Activated CD4-positive, alpha-beta T cell treated with anti-CD3 and anti-CD28 coated beads, Interleukin-2, amount 10 ng/mL, durations not matched to agents 24 days and 14 days (primary cell): ENCODE measurements around the gene RALB. TPM values are rescaled to one million over a fixed set of nuclear protein-coding genes. Genes with fewer than 3 reads are reported as not detected.
"Not testable (repeated sequence)": the region's sequence is repeated elsewhere in the genome, so short reads cannot be mapped to it uniquely, and the experiment has no call there.

Experiments used
- DNase-seq: peaks from one replicate; pipeline ENCODE4 v3.0.0; 2022
- H3K27ac Mint-ChIP-seq: one replicate; pipeline ENCODE4 v1.8.0; 2022; ENCODE audit warnings: mild to moderate bottlenecking, mixed read lengths
- H3K27me3 Mint-ChIP-seq: one replicate; pipeline ENCODE4 v1.8.0; 2022; ENCODE audit warnings: mixed read lengths
- H3K36me3 Mint-ChIP-seq: one replicate; pipeline ENCODE4 v1.8.0; 2022; ENCODE audit warnings: low read depth, mild to moderate bottlenecking, mixed read lengths
- H3K4me1 Mint-ChIP-seq: one replicate; pipeline ENCODE4 v1.8.0; 2021; ENCODE audit warnings: mixed read lengths
- H3K4me3 Mint-ChIP-seq: one replicate; pipeline ENCODE4 v1.8.0; 2022; ENCODE audit warnings: mild to moderate bottlenecking, moderate library complexity, mixed read lengths
- H3K9me3 Mint-ChIP-seq: one replicate; pipeline ENCODE4 v1.8.0; 2021; ENCODE audit warnings: mixed read lengths
- intact Hi-C: fragments of 100-400 bp; cut with micrococcal nuclease; formaldehyde crosslinking; loops from one replicate; pipeline ENCODE4 v1.15.1; 2023
- total RNA-seq: library from RNA; stranded (reverse); gene quantifications from 2 replicates; pipeline ENCODE4 v1.2.3, GENCODE V29; 2022

RALB gene
- total RNA-seq, 1 donor from 2014 or later = 80.0 TPM

GRCh38 chr2:120255071-120255470 is 2.4 kb downstream of the RALB start:
- peak overlapping the region; percentile 99 for H3K4me3 Mint-ChIP-seq
- H3K4me1 Mint-ChIP-seq = peaks cover 66% of the 10 kb centered on the region
- H3K27ac Mint-ChIP-seq = peak overlapping the region; percentile 56
- intact Hi-C loops = loop anchor here (10.0 kb wide), 1 partner anchor 890 kb away; the partner anchor contains the start of genes C2orf76 and DBI
- peaks cover 22% of the 10 kb centered on the region for H3K9me3 Mint-ChIP-seq
- no peak for DNase-seq
- peaks cover 49% of the 10 kb centered on the region for H3K36me3 Mint-ChIP-seq
- H3K27me3 Mint-ChIP-seq = no peaks in the 10 kb centered on the region

DNA sequence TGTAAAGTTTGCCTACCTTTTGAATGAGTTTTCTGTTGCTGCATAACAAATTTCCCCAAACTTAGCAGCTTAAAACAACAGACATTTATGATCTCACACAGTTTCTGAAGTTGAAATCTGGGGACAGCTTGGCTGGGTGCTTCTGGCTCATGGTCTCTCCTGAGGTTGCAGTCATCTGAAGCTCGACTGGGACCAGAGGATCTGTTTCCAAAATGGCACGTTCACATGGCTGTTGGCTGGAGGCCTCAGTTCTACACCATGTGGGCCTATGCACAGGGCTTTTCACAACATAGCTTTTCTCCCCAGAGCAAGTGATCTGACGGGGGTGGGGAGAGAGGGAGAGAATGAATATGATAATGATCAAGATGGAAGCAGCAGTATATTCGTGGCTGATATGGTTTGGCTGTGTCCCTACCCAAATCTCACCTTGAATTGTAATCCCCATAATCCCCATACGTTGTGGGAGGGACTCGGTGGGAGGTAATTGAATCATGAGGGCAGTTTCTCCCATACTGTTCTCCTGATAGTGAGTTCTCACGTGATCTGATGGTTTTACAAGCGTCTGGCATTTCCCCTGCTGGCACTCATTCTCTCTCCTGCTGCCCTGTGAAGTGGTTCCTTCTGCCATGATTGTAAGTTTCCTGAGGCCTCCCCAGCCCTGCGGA is 3.5 kb downstream of the RALB start:
- Mint-ChIP-seq H3K27me3 (no peaks in the 10 kb centered on the region), H3K4me1 (peaks cover 58% of the 10 kb centered on the region), H3K4me3 (peak overlapping the region; percentile 99), H3K36me3 (peaks cover 56% of the 10 kb centered on the region), H3K9me3 (peaks cover 22% of the 10 kb centered on the region), H3K27ac (peak overlapping the region; percentile 60)
- DNase-seq = no peak
- intact Hi-C loops = loop anchor here (10.0 kb wide), 1 partner anchor 891 kb away; the partner anchor contains the start of genes C2orf76 and DBI

GRCh38 chr2:120256651-120257000 is 4.0 kb downstream of the RALB start:
- Mint-ChIP-seq H3K36me3 (peaks cover 56% of the 10 kb centered on the region), H3K4me3 (peak overlapping the region; percentile 99), H3K27me3 (no peaks in the 10 kb centered on the region), H3K4me1 (peaks cover 55% of the 10 kb centered on the region), H3K27ac (peak overlapping the region; percentile 60), H3K9me3 (peaks cover 22% of the 10 kb centered on the region)
- intact Hi-C loops = loop anchor here (10.0 kb wide), 1 partner anchor 892 kb away; the partner anchor contains the start of genes C2orf76 and DBI
- no peak for DNase-seq

- Mint-ChIP-seq H3K27ac (no peak overlapping the region), H3K4me3 (peak overlapping the region; percentile 18), H3K27me3 (no peaks in the 10 kb centered on the region), H3K9me3 (peaks cover 22% of the 10 kb centered on the region), H3K4me1 (peaks cover 48% of the 10 kb centered on the region), H3K36me3 (peaks cover 56% of the 10 kb centered on the region)
- no peak for DNase-seq
- intact Hi-C loops = loop anchor here (10.0 kb wide), 1 partner anchor 893 kb away; the partner anchor contains the start of genes C2orf76 and DBI
Observed at GRCh38 chr2:120257522-120257921, 4.9 kb downstream of the RALB start.

GRCh38 chr2:120258196-120258595 is 5.5 kb downstream of the RALB start:
- H3K36me3 Mint-ChIP-seq = peaks cover 56% of the 10 kb centered on the region
- H3K4me3 Mint-ChIP-seq = peak overlapping the region; percentile 18
- peaks cover 48% of the 10 kb centered on the region for H3K4me1 Mint-ChIP-seq
- no peak for DNase-seq
- peaks cover 22% of the 10 kb centered on the region for H3K9me3 Mint-ChIP-seq
- intact Hi-C loops = loop anchor here (10.0 kb wide), 1 partner anchor 893 kb away; the partner anchor contains the start of genes C2orf76 and DBI
- no peaks in the 10 kb centered on the region for H3K27me3 Mint-ChIP-seq
- peak overlapping the region; percentile 56 for H3K27ac Mint-ChIP-seq

- not testable (repeated sequence) for H3K4me3 Mint-ChIP-seq, H3K27me3 Mint-ChIP-seq, H3K27ac Mint-ChIP-seq, DNase-seq
- H3K9me3 Mint-ChIP-seq = peaks cover 21% of the 10 kb centered on the region
- intact Hi-C loops = loop anchor here (2.0 to 10.0 kb wide), 4 partner anchors 27 to 895 kb away; partner anchors contain the start of genes C2orf76 and DBI
- peaks cover 39% of the 10 kb centered on the region for H3K4me1 Mint-ChIP-seq
- H3K36me3 Mint-ChIP-seq = peaks cover 52% of the 10 kb centered on the region
Observed at GRCh38 chr2:120259939-120260338, 7.3 kb downstream of the RALB start.

DNA sequence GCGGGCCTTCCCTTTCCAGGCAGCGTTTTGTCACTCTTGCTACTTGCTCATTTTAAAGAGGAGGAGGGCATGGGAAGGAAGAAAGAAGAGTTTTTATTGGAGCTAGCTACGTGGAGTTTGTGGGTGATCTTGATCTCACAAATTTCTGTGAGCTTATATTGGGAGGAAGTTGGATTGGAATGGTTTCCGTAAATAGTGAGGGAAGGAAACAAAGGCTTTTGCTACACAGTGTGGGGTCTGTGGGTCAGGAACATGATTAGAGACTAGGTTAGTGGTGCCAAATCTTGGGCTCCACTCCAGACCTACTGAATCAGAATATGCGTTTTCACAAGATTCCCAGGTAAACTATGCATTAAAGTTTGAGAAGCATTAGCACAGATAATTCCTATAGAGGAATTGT is 8.1 kb downstream of the RALB start:
- H3K36me3 Mint-ChIP-seq = peaks cover 50% of the 10 kb centered on the region
- H3K27ac Mint-ChIP-seq = no peak overlapping the region
- no peaks in the 10 kb centered on the region for H3K27me3 Mint-ChIP-seq
- DNase-seq = no peak
- peaks cover 38% of the 10 kb centered on the region for H3K4me1 Mint-ChIP-seq
- intact Hi-C loops = loop anchor here (1.0 to 2.0 kb wide), 4 partner anchors 7 to 52 kb away; no protein-coding TSS in a partner anchor
- H3K9me3 Mint-ChIP-seq = peaks cover 18% of the 10 kb centered on the region
- no peak overlapping the region for H3K4me3 Mint-ChIP-seq

- Mint-ChIP-seq H3K36me3 (peaks cover 43% of the 10 kb centered on the region), H3K27ac (no peak overlapping the region), H3K4me3 (no peak overlapping the region), H3K27me3 (no peaks in the 10 kb centered on the region), H3K9me3 (peaks cover 12% of the 10 kb centered on the region), H3K4me1 (peaks cover 32% of the 10 kb centered on the region)
- DNase-seq = peak; percentile 87
- intact Hi-C loops = loop anchor here (1.0 to 2.0 kb wide), 4 partner anchors 8 to 51 kb away; no protein-coding TSS in a partner anchor
Observed at GRCh38 chr2:120261387-120262006, 8.8 kb downstream of the RALB start.

- DNase-seq = peak; percentile 68
- peaks cover 32% of the 10 kb centered on the region for H3K4me1 Mint-ChIP-seq
- H3K27me3 Mint-ChIP-seq = no peaks in the 10 kb centered on the region
- H3K4me3 Mint-ChIP-seq = no peak overlapping the region
- no peak overlapping the region for H3K27ac Mint-ChIP-seq
- intact Hi-C loops = no loop called here
- H3K9me3 Mint-ChIP-seq = peaks cover 10% of the 10 kb centered on the region
- H3K36me3 Mint-ChIP-seq = peaks cover 44% of the 10 kb centered on the region
Observed at GRCh38 chr2:120262150-120262549, 9.5 kb downstream of the RALB start.

DNA sequence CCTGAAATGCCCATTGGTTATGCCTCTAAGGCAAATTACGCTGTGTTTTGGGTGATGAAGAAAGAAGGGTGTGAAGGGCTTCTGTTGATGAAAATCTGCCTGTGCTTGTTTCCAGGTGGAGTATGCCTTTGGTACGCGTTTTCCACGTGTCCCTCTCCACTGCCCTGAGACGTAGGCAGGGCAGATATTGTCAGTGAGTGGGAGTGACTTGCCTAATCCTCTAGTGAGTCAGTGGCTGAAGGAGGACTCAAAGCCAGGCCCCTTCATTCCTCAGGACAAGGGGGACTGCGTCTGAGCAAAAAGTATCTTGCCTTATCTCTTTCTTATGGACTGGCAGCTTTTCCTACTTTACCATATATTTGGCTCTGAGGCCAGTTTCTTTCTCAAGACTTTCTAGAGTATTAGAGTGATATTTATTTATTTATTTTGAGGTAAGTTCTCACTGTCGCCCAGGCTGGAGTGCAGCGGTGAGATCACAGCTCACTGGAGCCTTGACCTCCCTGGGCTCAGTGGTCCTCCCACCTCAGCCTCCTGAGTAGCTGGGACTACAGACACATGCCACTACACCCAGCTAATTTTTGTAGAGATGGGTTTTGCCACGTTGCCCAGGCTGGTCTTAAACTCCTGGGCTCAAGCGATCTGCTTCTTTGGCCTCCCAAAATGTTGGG is 10.2 kb downstream of the RALB start:
- Mint-ChIP-seq H3K4me3 (no peak overlapping the region), H3K27ac (no peak overlapping the region), H3K9me3 (peaks cover 8% of the 10 kb centered on the region), H3K36me3 (peaks cover 41% of the 10 kb centered on the region), H3K27me3 (no peaks in the 10 kb centered on the region), H3K4me1 (peaks cover 29% of the 10 kb centered on the region)
- intact Hi-C loops = no loop called here
- DNase-seq = no peak

- Mint-ChIP-seq H3K4me3 (peak overlapping the region; percentile 42), H3K9me3 (no peaks in the 10 kb centered on the region), H3K36me3 (peaks cover 43% of the 10 kb centered on the region), H3K27me3 (no peaks in the 10 kb centered on the region), H3K27ac (peak overlapping the region; percentile 77), H3K4me1 (peaks cover 33% of the 10 kb centered on the region)
- no peak for DNase-seq
- intact Hi-C loops = no loop called here
Observed at GRCh38 chr2:120265006-120265405, 12.4 kb downstream of the RALB start.

DNA sequence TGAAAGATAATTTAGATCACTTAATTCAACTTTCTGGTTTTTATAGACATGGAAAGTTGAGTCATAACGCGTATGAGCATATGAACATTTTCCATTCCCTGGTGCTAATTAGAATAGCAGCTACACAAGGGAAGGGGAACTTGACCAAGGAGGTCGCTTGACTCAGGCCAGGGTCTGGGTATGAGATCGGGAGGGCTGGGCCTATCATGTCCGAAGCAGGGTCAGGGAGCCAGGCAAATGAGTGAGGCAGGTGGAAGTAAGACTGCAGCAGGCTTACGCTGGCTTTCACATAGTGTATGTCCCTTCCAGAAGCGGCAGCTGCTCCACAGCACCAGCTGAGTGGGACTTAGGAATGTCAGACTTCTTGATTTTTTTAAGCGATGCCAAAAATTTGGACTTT is 14.7 kb downstream of the RALB start:
- intact Hi-C loops = loop anchor here (1.0 to 2.0 kb wide), 2 partner anchors 15 to 35 kb away; partner anchors contain the start of gene RALB
- H3K4me3 Mint-ChIP-seq = peak overlapping the region; percentile 41
- H3K4me1 Mint-ChIP-seq = peaks cover 52% of the 10 kb centered on the region
- no peaks in the 10 kb centered on the region for H3K27me3 Mint-ChIP-seq
- H3K27ac Mint-ChIP-seq = peak overlapping the region; percentile 93
- peaks cover 54% of the 10 kb centered on the region for H3K36me3 Mint-ChIP-seq
- no peak for DNase-seq
- no peaks in the 10 kb centered on the region for H3K9me3 Mint-ChIP-seq

DNA sequence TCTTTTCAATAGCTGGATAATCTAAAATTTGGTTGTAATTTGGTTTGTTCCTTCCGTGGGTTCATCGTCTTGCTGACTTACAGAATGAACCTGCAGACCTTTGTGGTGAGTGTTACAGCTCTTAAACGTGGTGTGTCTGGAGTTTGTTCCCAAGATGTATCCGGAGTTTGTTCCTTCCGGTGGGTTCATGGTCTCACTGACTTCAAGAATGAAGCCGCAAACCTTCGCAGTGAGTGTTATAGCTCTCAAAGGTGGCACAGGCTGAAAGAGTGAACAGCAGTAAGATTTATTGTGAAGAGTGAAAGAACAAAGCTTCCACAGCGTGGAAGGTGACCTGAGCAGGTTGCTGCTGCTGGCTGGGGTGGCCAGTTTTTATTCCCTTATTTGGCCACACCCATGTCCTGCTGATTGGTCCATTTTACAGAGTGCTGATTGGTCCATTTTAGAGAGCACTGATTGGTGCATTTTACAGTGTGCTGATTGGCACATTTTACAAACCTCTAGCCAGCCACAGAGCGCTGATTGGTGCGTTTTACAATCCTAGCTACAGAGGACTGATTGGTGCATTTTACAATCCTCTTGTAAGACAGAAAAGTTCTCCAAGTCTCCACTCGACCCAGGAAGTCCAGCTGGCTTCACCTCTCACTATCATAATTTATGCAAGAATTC is 16.6 kb downstream of the RALB start:
- peaks cover 68% of the 10 kb centered on the region for H3K4me1 Mint-ChIP-seq
- no peaks in the 10 kb centered on the region for H3K9me3 Mint-ChIP-seq
- no peak overlapping the region for H3K4me3 Mint-ChIP-seq
- peak overlapping the region; percentile 48 for H3K27ac Mint-ChIP-seq
- intact Hi-C loops = no loop called here
- H3K27me3 Mint-ChIP-seq = no peaks in the 10 kb centered on the region
- H3K36me3 Mint-ChIP-seq = peaks cover 66% of the 10 kb centered on the region
- peak; percentile 62 for DNase-seq
